ENCODE data around the gene DOCK1.

The DOCK1 gene

GRCh38 chr10:127216274-127216673 is 311.0 kb downstream of the DOCK1 start:
- DNase-seq (ENCODE audit: low read depth) = no peak
- TF ChIP-seq, protein P1, sequence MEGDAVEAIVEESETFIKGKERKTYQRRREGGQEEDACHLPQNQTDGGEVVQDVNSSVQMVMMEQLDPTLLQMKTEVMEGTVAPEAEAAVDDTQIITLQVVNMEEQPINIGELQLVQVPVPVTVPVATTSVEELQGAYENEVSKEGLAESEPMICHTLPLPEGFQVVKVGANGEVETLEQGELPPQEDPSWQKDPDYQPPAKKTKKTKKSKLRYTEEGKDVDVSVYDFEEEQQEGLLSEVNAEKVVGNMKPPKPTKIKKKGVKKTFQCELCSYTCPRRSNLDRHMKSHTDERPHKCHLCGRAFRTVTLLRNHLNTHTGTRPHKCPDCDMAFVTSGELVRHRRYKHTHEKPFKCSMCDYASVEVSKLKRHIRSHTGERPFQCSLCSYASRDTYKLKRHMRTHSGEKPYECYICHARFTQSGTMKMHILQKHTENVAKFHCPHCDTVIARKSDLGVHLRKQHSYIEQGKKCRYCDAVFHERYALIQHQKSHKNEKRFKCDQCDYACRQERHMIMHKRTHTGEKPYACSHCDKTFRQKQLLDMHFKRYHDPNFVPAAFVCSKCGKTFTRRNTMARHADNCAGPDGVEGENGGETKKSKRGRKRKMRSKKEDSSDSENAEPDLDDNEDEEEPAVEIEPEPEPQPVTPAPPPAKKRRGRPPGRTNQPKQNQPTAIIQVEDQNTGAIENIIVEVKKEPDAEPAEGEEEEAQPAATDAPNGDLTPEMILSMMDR (IDR thresholded peaks at IDR 0.05; ENCODE audit: low read length, missing control alignments) = no peak
- H3K4me3 ChIP-seq (replicated peaks; ENCODE audit: low read depth, low read length) = no peak overlapping the region

GRCh38 chr10:127216786-127217185 is 311.6 kb downstream of the DOCK1 start:
- no peak overlapping the region for H3K4me3 ChIP-seq (replicated peaks; ENCODE audit: low read depth, low read length)
- no peak for DNase-seq (ENCODE audit: low read depth)
- TF ChIP-seq, protein P1 (IDR thresholded peaks at IDR 0.05; ENCODE audit: low read length, missing control alignments) = no peak

- no peak for DNase-seq (ENCODE audit: low read depth)
- TF ChIP-seq, protein P1 (IDR thresholded peaks at IDR 0.05; ENCODE audit: low read length, missing control alignments) = no peak
- H3K4me3 ChIP-seq (replicated peaks; ENCODE audit: low read depth, low read length) = no peak overlapping the region
These were observed 313.4 kb downstream of the DOCK1 start for GRCh38 chr10:127218658-127219057.

- no peak overlapping the region for H3K4me3 ChIP-seq (replicated peaks; ENCODE audit: low read depth, low read length)
- DNase-seq (ENCODE audit: low read depth) = no peak
- TF ChIP-seq, protein P1 (IDR thresholded peaks at IDR 0.05; ENCODE audit: low read length, missing control alignments) = no peak
These were observed 316.1 kb downstream of the DOCK1 start for GRCh38 chr10:127221281-127221680.

- TF ChIP-seq, protein P1 (IDR thresholded peaks at IDR 0.05; ENCODE audit: low read length, missing control alignments) = no peak
- DNase-seq (ENCODE audit: low read depth) = no peak
- H3K4me3 ChIP-seq (replicated peaks; ENCODE audit: low read depth, low read length) = no peak overlapping the region
These were observed 321.8 kb downstream of the DOCK1 start for GRCh38 chr10:127227027-127227426.

GRCh38 chr10:127227663-127228062 is 322.4 kb downstream of the DOCK1 start:
- TF ChIP-seq, protein P1 (IDR thresholded peaks at IDR 0.05; ENCODE audit: low read length, missing control alignments) = no peak
- H3K4me3 ChIP-seq (replicated peaks; ENCODE audit: low read depth, low read length) = no peak overlapping the region
- DNase-seq (ENCODE audit: low read depth) = no peak

GRCh38 chr10:127228195-127228787 is 323.1 kb downstream of the DOCK1 start:
- DNase-seq (ENCODE audit: low read depth) = no peak
- TF ChIP-seq, protein P1 (IDR thresholded peaks at IDR 0.05; ENCODE audit: low read length, missing control alignments) = no peak
- H3K4me3 ChIP-seq (replicated peaks; ENCODE audit: low read depth, low read length) = no peak overlapping the region

Measured in fibroblast of pulmonary artery (primary cell).